K562 (cell line): ENCODE measurements around the gene HELT. TPM values are rescaled to one million over a fixed set of nuclear protein-coding genes. Genes with fewer than 3 reads are reported as not detected.

ENCODE experiments used
- ATAC-seq: fragments of 200-7000 bp; cut with Tn5 transposase; 3 replicates; pipeline ENCODE4 v1.9.1; 2020; ENCODE audit warnings: moderate library complexity
- BruUV-seq: library from RNA; stranded (reverse); fragments of 400-500 nt; replicated peaks from 2 replicates; lab custom pipeline; 2021; lab: Mats Ljungman, UMichigan
- CTCF ChIA-PET: fragments of 300-600 bp; formaldehyde crosslinking; extraction: SDS; loops from one replicate; lab custom pipeline; 2021; ENCODE audit warnings: low intra/inter-chr PET ratio; lab: Yijun Ruan, JAX
- POLR2A ChIA-PET: fragments of 300-600, 350-650 bp; sonication (Branson Sonifier 250); formaldehyde crosslinking; extraction: SDS; loops from one replicate; lab custom pipeline; 2021; ENCODE audit warnings: antibody characterized with exemption, inconsistent platforms; lab: Yijun Ruan, JAX
- DNase-seq, 4 experiments: peaks; one replicate each; pipeline versions ENCODE4 v3.0.0 to v3.0.0-alpha.2; 2011 to 2018; ENCODE audit warnings: low spot score in 3 of 4, mixed read lengths in 3 of 4; ENCODE audit errors: extremely low read depth in 1 of 4
- FAIRE-seq: peaks from 2 replicates; lab custom pipeline; 2011; peaks lifted over from hg19 to GRCh38; lab: Jason Lieb, UNC
- H2AFZ ChIP-seq: 2 replicates; pipeline ENCODE4 v1.6.0; 2011; ENCODE audit warnings: low read depth, low read length, control low read depth, inconsistent platforms
- H3K27ac ChIP-seq: fragments of 200-600 bp; 3 replicates; pipeline ENCODE4 v1.8.0; 2011; ENCODE audit warnings: low read depth, mild to moderate bottlenecking, control low read depth, inconsistent platforms, low read length, moderate library complexity, mixed read lengths; ENCODE audit errors: extremely low read depth
- H3K27me3 ChIP-seq, 2 experiments: fragments of 300-600 bp in 1 of 2; 2 replicates in 1 of 2; 3 replicates in 1 of 2; pipeline versions ENCODE4 v1.6.0 to v1.8.0; 2011; ENCODE audit warnings: inconsistent platforms in 2 of 2, low read length in 2 of 2, mild to moderate bottlenecking in 1 of 2, mixed read lengths in 1 of 2, moderate library complexity in 1 of 2; ENCODE audit not compliant: control insufficient read depth in 2 of 2, insufficient read depth in 2 of 2
- H3K36me3 ChIP-seq: fragments of 300-600 bp; 3 replicates; pipeline ENCODE4 v1.8.0; 2011; ENCODE audit warnings: mild to moderate bottlenecking, low read length, inconsistent platforms; ENCODE audit not compliant: control insufficient read depth, insufficient read depth
- H3K4me1 ChIP-seq, 2 experiments: fragments of 200-600 bp in 1 of 2; replicated peaks in 1 of 2; 2 replicates in 1 of 2; 3 replicates in 1 of 2; pipeline versions ENCODE4 v1.5.1 to v1.8.0; 2011; ENCODE audit warnings: inconsistent platforms in 2 of 2, low read length in 2 of 2, mild to moderate bottlenecking in 1 of 2, mixed read lengths in 1 of 2, moderate library complexity in 1 of 2; ENCODE audit not compliant: control insufficient read depth in 2 of 2, insufficient read depth in 2 of 2
- H3K4me2 ChIP-seq: 2 replicates; pipeline ENCODE4 v1.6.1; 2011; ENCODE audit warnings: low read length, control low read depth, inconsistent platforms, mixed read lengths; ENCODE audit not compliant: insufficient read depth
- H3K4me3 ChIP-seq: fragments of 200-600 bp; sonication (generic), shearing (Covaris generic); 2 replicates; pipeline ENCODE4 v1.5.1; 2016; ENCODE audit warnings: control low read depth, inconsistent platforms
- H3K79me2 ChIP-seq: fragments of 200-600 bp; 3 replicates; pipeline ENCODE4 v1.8.0; 2011; ENCODE audit warnings: low read length, inconsistent platforms; ENCODE audit not compliant: control insufficient read depth, insufficient read depth
- H3K9ac ChIP-seq, 2 experiments: 2 replicates each; pipeline versions ENCODE4 v1.6.0 to v1.6.1; 2011; ENCODE audit warnings: low read depth in 2 of 2, low read length in 2 of 2, control low read depth in 1 of 2, inconsistent platforms in 1 of 2, mild to moderate bottlenecking in 1 of 2, mixed read lengths in 1 of 2; ENCODE audit not compliant: insufficient read depth in 1 of 2
- H3K9me1 ChIP-seq: one replicate; pipeline ENCODE4 v1.6.0; 2011; ENCODE audit warnings: inconsistent platforms, mild to moderate bottlenecking, low read length, moderate library complexity; ENCODE audit not compliant: control insufficient read depth, insufficient read depth
- H3K9me3 ChIP-seq: replicated peaks from 2 replicates; pipeline ENCODE4 v1.5.1; 2011; ENCODE audit warnings: low read depth, low read length, inconsistent platforms; ENCODE audit not compliant: control insufficient read depth, insufficient read depth
- H4K20me1 ChIP-seq: replicated peaks from 2 replicates; pipeline ENCODE4 v1.6.1; 2011; ENCODE audit warnings: low read length, inconsistent platforms, mixed read lengths; ENCODE audit not compliant: control insufficient read depth, insufficient read depth
- BRD4 ChIP-seq: fragments of 200-600 bp; sonication (generic); IDR thresholded peaks from 2 replicates; pipeline ENCODE4 v1.6.1; 2017; ENCODE audit warnings: inconsistent platforms
- DLX4 ChIP-seq: fragments of 250-450 bp; sonication (Bioruptor Pico); IDR thresholded peaks from 2 replicates; pipeline ENCODE4 v1.6.1; 2021; ENCODE audit warnings: mild to moderate bottlenecking
- ESRRB ChIP-seq: fragments of 250-450 bp; sonication (Bioruptor Pico); IDR thresholded peaks from 2 replicates; pipeline ENCODE4 v1.5.0; 2020; ENCODE audit warnings: mild to moderate bottlenecking, moderate library complexity, borderline replicate concordance
- FIP1L1 ChIP-seq: fragments of 200-400 bp; formaldehyde crosslinking; IDR thresholded peaks from 2 replicates; pipeline ENCODE4 v1.6.1; 2018; ENCODE audit warnings: mild to moderate bottlenecking, low read depth, low read length; ENCODE audit not compliant: poor library complexity, severe bottlenecking
- HNRNPL ChIP-seq: fragments of 200-400 bp; formaldehyde crosslinking; IDR thresholded peaks from 2 replicates; pipeline ENCODE4 v1.6.1; 2017; ENCODE audit warnings: low read depth, mild to moderate bottlenecking, low read length
- MCM2 ChIP-seq: fragments of 450-650 bp; IDR thresholded peaks from 2 replicates; pipeline ENCODE4 v1.6.1; 2017; ENCODE audit warnings: low read depth, mild to moderate bottlenecking
- MIER1 ChIP-seq: fragments of 450-650 bp; IDR thresholded peaks from 2 replicates; pipeline ENCODE4 v1.6.1; 2016; ENCODE audit warnings: antibody characterized with exemption, mild to moderate bottlenecking, low read depth
- PHF20 ChIP-seq: fragments of 450-650 bp; IDR thresholded peaks from 2 replicates; pipeline ENCODE4 v1.6.1; 2018; ENCODE audit not compliant: partially characterized antibody
- PHF21A ChIP-seq: fragments of 450-650 bp; IDR thresholded peaks from 2 replicates; pipeline ENCODE4 v1.6.1; 2017; ENCODE audit warnings: low read depth, borderline replicate concordance
- STAT5A ChIP-seq: IDR thresholded peaks from 2 replicates; pipeline ENCODE4 v1.6.1; 2012; ENCODE audit warnings: low read length, inconsistent platforms, borderline replicate concordance
- VEZF1 ChIP-seq: fragments of 200-800 bp; sonication (Bioruptor generic); IDR thresholded peaks from 2 replicates; pipeline ENCODE4 v1.6.1; 2017; ENCODE audit warnings: missing genetic modification characterization, missing compliant biosample characterization
- ZNF589 ChIP-seq: fragments of 200-800 bp; sonication (Bioruptor generic); IDR thresholded peaks from 2 replicates; pipeline ENCODE4 v1.6.1; 2016; ENCODE audit warnings: low read depth, missing genetic modification characterization, missing compliant biosample characterization
- ZNF766 ChIP-seq: fragments of 200-800 bp; sonication (Bioruptor generic); conservative IDR thresholded peaks from 2 replicates; pipeline ENCODE4 v1.6.1; 2016; ENCODE audit warnings: missing genetic modification characterization, missing compliant biosample characterization
- WGBS: fragments of 100-300 bp; shearing (Covaris generic); methylation state at CpG from one replicate; pipeline ENCODE4 v1.1.6; 2016; ENCODE audit warnings: low coverage, mixed read lengths; ENCODE audit not compliant: insufficient coverage; ENCODE audit errors: missing lambda C conversion rate; 5-methylcytosine and 5-hydroxymethylcytosine counted together
- in situ Hi-C: fragments of 300-500 bp; cut with MboI; formaldehyde crosslinking; loops from 4 replicates; pipeline ENCODE4 v1.15.0; 2018; ENCODE audit warnings: inconsistent platforms, mixed read lengths
- intact Hi-C: fragments of 100-400 bp; cut with micrococcal nuclease; formaldehyde crosslinking; loops from 2 replicates; pipeline ENCODE4 v1.14.2; 2022
- polyA plus RNA-seq, 8 experiments: library from polyadenylated mRNA; depleted of rRNA in 4 of 8; stranded (reverse) in 5 of 8; unstranded in 3 of 8; fragments of >200 nt; fragmentation: Nextera tagmentation in 2 of 8; fragmentation: Illumina TruSeq in 1 of 8; extraction: Ambion mirVana in 2 of 8; extraction: Trizol in 1 of 8; gene quantifications; 2 replicates each; pipeline versions ENCODE4 v1.2.1 to v1.2.3, GENCODE V29; 2011 to 2014; ENCODE audit warnings: inconsistent platforms in 1 of 8, missing spikeins in 1 of 8
- total RNA-seq, 7 experiments: library from RNA; depleted of rRNA in 6 of 7; stranded (reverse); fragments of >200 nt in 6 of 7; fragmentation: Illumina TruSeq in 2 of 7; extraction: Trizol in 2 of 7; gene quantifications; 2 replicates each; pipeline versions ENCODE4 v1.2.1 to v1.2.3, GENCODE V29; 2011 to 2021; ENCODE audit warnings: low replicate concordance in 1 of 7
- TF ChIP-seq, protein P1 (sequence below): fragments of 450-650 bp; formaldehyde crosslinking; IDR thresholded peaks from 2 replicates; pipeline ENCODE4 v1.4.0; 2020; ENCODE audit warnings: mild to moderate bottlenecking, moderate library complexity
- TF ChIP-seq, protein P2 (sequence below): fragments of 250-450 bp; sonication (Bioruptor Pico); IDR thresholded peaks from 2 replicates; pipeline ENCODE4 v1.9.0; 2021; ENCODE audit warnings: mild to moderate bottlenecking, inconsistent platforms
- TF ChIP-seq, protein P3 (sequence below): fragments of 250-450 bp; sonication (Bioruptor Pico); IDR thresholded peaks from 2 replicates; pipeline ENCODE4 v1.8.0; 2022; ENCODE audit warnings: inconsistent platforms, mild to moderate bottlenecking, moderate library complexity, borderline replicate concordance

HELT gene
- total and polyA plus RNA-seq, 9 of the 15 experiments (the other 6 are each of a cell fraction or from before 2014, with no cell fraction given) = not detected

DNA sequence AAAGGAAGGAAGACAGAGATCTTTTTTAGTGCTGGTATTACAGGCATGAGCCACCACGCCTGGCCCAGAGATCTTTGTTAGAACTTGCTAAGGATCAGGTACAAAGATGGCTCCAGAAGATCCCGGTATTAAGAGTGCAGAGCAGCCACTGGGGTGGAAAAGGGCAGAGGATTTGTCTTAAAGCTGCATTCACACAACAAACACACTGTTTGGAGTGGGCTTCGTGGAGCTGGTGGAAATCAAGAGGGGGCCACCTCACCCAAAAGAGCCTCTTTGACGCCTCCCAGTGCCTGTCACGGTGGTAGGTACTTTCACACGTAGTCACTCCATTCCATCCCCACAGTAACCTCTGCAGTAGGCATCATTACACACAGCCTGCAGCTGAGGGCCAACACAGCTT is 13.3 kb downstream of the HELT start (continued):
- no peak for TF ChIP-seq DLX4
- no peak for TF ChIP-seq PHF21A
- TF ChIP-seq STAT5A = no peak
- TF ChIP-seq, protein P1, sequence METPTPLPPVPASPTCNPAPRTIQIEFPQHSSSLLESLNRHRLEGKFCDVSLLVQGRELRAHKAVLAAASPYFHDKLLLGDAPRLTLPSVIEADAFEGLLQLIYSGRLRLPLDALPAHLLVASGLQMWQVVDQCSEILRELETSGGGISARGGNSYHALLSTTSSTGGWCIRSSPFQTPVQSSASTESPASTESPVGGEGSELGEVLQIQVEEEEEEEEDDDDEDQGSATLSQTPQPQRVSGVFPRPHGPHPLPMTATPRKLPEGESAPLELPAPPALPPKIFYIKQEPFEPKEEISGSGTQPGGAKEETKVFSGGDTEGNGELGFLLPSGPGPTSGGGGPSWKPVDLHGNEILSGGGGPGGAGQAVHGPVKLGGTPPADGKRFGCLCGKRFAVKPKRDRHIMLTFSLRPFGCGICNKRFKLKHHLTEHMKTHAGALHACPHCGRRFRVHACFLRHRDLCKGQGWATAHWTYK (CRISPR knock-in tag) = no peak

- BruUV-seq = no TSS peak
- FAIRE-seq (no peak), ATAC-seq (no peak), DNase-seq (no peak)
- peaks cover 30 to 40% of the 10 kb centered on the region in 2 experiments; a peak in 4 of 5 replicates for H3K27me3 ChIP-seq
- no peaks in the 10 kb centered on the region for H3K4me1 ChIP-seq
- H3K36me3 ChIP-seq = no peaks in the 10 kb centered on the region
- no peaks in the 10 kb centered on the region for H3K79me2 ChIP-seq
- H3K9me3 ChIP-seq = no peaks in the 10 kb centered on the region
- no peak overlapping the region for H3K27ac ChIP-seq
- no peak overlapping the region for H3K9ac ChIP-seq
- 1% methylated on average over 9 of the region's 9 CpGs for WGBS
- in situ Hi-C loops (loop anchor here (25.0 kb wide), 1 partner anchor 1004 kb away; no protein-coding TSS in a partner anchor), intact Hi-C loops (no loop called here)
- H3K9me1 ChIP-seq = no peaks in the 10 kb centered on the region
- POLR2A ChIA-PET = no interaction called here
- H2AFZ ChIP-seq = no peak overlapping the region
- CTCF ChIA-PET = no interaction called here
- no peak overlapping the region for H3K4me3 ChIP-seq
- no peak overlapping the region for H3K4me2 ChIP-seq
- no peaks in the 10 kb centered on the region for H4K20me1 ChIP-seq
- TF ChIP-seq ESRRB (CRISPR knock-in tag) (no peak), MIER1 (no peak), PHF20 (no peak), VEZF1 (CRISPR knock-in tag) (no peak), ZNF766 (no peak), ZNF589 (no peak), FIP1L1 (no peak), BRD4 (no peak), MCM2 (no peak), HNRNPL (no peak)
- TF ChIP-seq, protein P2, sequence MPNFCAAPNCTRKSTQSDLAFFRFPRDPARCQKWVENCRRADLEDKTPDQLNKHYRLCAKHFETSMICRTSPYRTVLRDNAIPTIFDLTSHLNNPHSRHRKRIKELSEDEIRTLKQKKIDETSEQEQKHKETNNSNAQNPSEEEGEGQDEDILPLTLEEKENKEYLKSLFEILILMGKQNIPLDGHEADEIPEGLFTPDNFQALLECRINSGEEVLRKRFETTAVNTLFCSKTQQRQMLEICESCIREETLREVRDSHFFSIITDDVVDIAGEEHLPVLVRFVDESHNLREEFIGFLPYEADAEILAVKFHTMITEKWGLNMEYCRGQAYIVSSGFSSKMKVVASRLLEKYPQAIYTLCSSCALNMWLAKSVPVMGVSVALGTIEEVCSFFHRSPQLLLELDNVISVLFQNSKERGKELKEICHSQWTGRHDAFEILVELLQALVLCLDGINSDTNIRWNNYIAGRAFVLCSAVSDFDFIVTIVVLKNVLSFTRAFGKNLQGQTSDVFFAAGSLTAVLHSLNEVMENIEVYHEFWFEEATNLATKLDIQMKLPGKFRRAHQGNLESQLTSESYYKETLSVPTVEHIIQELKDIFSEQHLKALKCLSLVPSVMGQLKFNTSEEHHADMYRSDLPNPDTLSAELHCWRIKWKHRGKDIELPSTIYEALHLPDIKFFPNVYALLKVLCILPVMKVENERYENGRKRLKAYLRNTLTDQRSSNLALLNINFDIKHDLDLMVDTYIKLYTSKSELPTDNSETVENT (CRISPR knock-in tag) = no peak
- TF ChIP-seq, protein P3, sequence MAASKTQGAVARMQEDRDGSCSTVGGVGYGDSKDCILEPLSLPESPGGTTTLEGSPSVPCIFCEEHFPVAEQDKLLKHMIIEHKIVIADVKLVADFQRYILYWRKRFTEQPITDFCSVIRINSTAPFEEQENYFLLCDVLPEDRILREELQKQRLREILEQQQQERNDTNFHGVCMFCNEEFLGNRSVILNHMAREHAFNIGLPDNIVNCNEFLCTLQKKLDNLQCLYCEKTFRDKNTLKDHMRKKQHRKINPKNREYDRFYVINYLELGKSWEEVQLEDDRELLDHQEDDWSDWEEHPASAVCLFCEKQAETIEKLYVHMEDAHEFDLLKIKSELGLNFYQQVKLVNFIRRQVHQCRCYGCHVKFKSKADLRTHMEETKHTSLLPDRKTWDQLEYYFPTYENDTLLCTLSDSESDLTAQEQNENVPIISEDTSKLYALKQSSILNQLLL (CRISPR knock-in tag) = no peak
Measured at GRCh38 chr4:185033072-185033471, 14.8 kb downstream of the HELT start.
